Vagina (tissue), 2 donors: ENCODE results near the gene ZBTB7C. TPM values are rescaled to one million over a fixed set of nuclear protein-coding genes. Genes with fewer than 3 reads are reported as not detected.

ENCODE experiments used
- DNase-seq, 2 donors: peaks; one replicate each; pipeline ENCODE4 v3.0.0-alpha.2; 2017; ENCODE audit errors: extremely low spot score in 2 of 2
- H3K27ac ChIP-seq: fragments of 200-600 bp; sonication (generic); one replicate; pipeline ENCODE4 v1.5.1; 2019
- H3K27me3 ChIP-seq: fragments of 200-600 bp; sonication (generic); one replicate; pipeline ENCODE4 v1.5.1; 2019
- H3K36me3 ChIP-seq, 2 donors: fragments of 200-600 bp; sonication (generic); one replicate each; pipeline ENCODE4 v1.5.1; 2017 to 2019
- H3K4me1 ChIP-seq: fragments of 200-600 bp; sonication (generic); one replicate; pipeline ENCODE4 v1.5.1; 2019
- H3K4me3 ChIP-seq, 2 donors: fragments of 200-600 bp; sonication (generic); 1 replicate in 1 of 2; 2 replicates in 1 of 2; pipeline ENCODE4 v1.5.1; 2016 to 2019
- H3K9me3 ChIP-seq: fragments of 200-600 bp; sonication (generic); one replicate; pipeline ENCODE4 v1.5.1; 2019
- POLR2A ChIP-seq, 2 donors: fragments of 450-650 bp; IDR thresholded peaks; one replicate each; pipeline ENCODE4 v1.6.1; 2017; ENCODE audit warnings: antibody characterized with exemption in 2 of 2, mild to moderate bottlenecking in 2 of 2, moderate library complexity in 2 of 2
- POLR2AphosphoS5 ChIP-seq, 2 donors: sonication (generic); formaldehyde crosslinking; IDR thresholded peaks; one replicate each; pipeline ENCODE4 v1.9.0; 2017; ENCODE audit warnings: antibody characterized with exemption in 2 of 2, mild to moderate bottlenecking in 2 of 2, low read depth in 1 of 2; ENCODE audit not compliant: insufficient read depth in 1 of 2
- intact Hi-C: fragments of 100-400 bp; cut with DNase I; formaldehyde crosslinking; loops from one replicate; pipeline ENCODE4 v1.15.1; 2023
- total RNA-seq: library from RNA; depleted of rRNA; stranded (reverse); fragments of >200 nt; gene quantifications from one replicate; pipeline ENCODE4 v1.2.3, GENCODE V29; 2016
- TF ChIP-seq, protein P1 (sequence below), 3 experiments: fragments of 450-650 bp in 2 of 3; fragments of 200-600 bp in 1 of 3; sonication (generic) in 1 of 3; IDR thresholded peaks; one replicate each; pipeline ENCODE4 v1.5.1; 2017 to 2019; ENCODE audit warnings: antibody characterized with exemption in 3 of 3, mild to moderate bottlenecking in 2 of 3, moderate library complexity in 2 of 3

Gene ZBTB7C
- total RNA-seq, 1 donor from 2014 or later = 40.5 TPM

DNA sequence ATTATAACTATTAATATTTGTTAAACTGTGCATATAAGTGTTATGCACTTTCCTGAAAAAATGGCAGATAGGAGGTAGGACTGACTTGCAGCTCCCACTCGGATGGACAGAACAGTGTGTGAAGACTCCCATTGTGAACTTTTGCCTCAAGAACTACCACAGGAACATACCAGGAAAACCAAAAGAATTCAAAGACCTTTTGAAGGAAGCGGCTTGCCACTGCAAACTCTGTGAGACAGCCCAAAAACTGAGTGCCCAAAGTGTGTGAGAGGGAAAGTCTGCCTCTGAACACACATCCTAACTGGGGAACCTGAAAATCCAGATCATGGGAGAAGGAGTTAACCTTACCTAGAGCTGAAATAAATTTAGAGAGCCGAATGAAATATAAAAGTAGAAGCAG, 171.0 kb downstream of the ZBTB7C start:
- TF ChIP-seq, protein P1, sequence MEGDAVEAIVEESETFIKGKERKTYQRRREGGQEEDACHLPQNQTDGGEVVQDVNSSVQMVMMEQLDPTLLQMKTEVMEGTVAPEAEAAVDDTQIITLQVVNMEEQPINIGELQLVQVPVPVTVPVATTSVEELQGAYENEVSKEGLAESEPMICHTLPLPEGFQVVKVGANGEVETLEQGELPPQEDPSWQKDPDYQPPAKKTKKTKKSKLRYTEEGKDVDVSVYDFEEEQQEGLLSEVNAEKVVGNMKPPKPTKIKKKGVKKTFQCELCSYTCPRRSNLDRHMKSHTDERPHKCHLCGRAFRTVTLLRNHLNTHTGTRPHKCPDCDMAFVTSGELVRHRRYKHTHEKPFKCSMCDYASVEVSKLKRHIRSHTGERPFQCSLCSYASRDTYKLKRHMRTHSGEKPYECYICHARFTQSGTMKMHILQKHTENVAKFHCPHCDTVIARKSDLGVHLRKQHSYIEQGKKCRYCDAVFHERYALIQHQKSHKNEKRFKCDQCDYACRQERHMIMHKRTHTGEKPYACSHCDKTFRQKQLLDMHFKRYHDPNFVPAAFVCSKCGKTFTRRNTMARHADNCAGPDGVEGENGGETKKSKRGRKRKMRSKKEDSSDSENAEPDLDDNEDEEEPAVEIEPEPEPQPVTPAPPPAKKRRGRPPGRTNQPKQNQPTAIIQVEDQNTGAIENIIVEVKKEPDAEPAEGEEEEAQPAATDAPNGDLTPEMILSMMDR (IDR thresholded peaks at IDR 0.05) = no peak
- no peak for TF ChIP-seq POLR2AphosphoS5 (IDR thresholded peaks at IDR 0.05; ENCODE audit: insufficient read depth in 1 of 2, low read depth in 1 of 2)
- TF ChIP-seq POLR2A (IDR thresholded peaks at IDR 0.05) = no peak
- intact Hi-C loops = no loop called here
- DNase-seq = no peak
- Histone ChIP-seq H3K4me1 (no peaks in the 10 kb centered on the region), H3K27me3 (no peaks in the 10 kb centered on the region), H3K27ac (no peak overlapping the region), H3K4me3 (no peak overlapping the region), H3K36me3 (no peaks in the 10 kb centered on the region), H3K9me3 (peaks cover 4% of the 10 kb centered on the region)

DNA sequence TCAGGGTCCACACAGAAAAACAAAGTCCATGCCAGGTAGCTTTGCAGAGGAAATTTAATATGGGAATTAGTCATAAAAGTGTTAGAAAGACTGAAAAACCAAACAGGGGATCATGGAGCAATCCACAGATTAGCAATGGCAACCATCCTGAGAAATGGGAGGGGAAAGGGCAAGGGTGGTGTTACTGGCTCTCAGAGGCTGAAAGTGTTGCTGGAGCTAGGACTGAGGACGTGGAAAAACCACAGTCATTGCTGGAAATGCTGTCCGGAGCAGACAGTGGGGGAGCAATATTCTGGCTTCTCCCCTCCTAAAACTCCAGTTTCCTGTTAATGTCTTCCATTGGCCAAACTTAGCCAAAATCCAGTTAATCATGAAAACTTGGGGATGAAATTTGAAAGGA, 172.4 kb downstream of the ZBTB7C start:
- intact Hi-C loops = no loop called here
- no peak for DNase-seq
- Histone ChIP-seq H3K9me3 (peaks cover 4% of the 10 kb centered on the region), H3K4me3 (no peak overlapping the region), H3K36me3 (no peaks in the 10 kb centered on the region), H3K27me3 (no peaks in the 10 kb centered on the region), H3K27ac (no peak overlapping the region), H3K4me1 (no peaks in the 10 kb centered on the region)
- no peak for TF ChIP-seq POLR2A (IDR thresholded peaks at IDR 0.05)
- TF ChIP-seq, protein P1 (IDR thresholded peaks at IDR 0.05) = no peak
- no peak for TF ChIP-seq POLR2AphosphoS5 (IDR thresholded peaks at IDR 0.05; ENCODE audit: insufficient read depth in 1 of 2, low read depth in 1 of 2)

DNA sequence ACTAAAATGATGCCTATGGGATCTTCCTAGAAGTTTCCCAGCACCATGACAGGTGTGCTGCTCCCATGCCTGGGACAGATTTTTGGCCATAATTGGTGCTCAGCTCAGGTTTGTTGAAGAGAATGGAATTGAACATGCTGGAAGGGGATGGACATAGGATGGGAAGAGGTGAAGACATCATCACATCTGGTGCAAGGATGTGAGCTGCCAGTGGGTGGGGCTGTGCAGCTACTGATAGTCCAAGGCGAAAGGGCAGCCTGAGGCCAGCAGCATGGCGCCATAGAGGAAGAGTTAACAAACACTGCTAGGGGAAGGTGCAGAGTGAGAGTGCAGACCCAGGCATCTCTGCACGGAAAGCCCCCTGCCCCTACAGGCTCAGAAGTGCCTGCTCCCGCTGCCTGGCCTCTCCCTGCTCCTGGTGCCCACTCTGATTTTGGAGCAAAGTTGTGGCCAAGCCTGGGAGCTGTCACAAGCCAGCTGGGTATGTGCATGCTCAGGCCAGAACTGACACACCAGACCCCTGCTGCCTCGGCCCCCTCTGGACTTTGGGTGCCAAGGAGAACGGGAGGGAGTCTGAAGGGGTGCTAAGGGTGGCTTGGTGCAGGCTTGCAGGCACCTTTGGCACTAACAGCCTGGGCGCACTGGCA, 178.6 kb downstream of the ZBTB7C start:
- no peak overlapping the region for H3K4me3 ChIP-seq
- TF ChIP-seq POLR2A (IDR thresholded peaks at IDR 0.05) (no peak), POLR2AphosphoS5 (IDR thresholded peaks at IDR 0.05; ENCODE audit: insufficient read depth in 1 of 2, low read depth in 1 of 2) (no peak)
- TF ChIP-seq, protein P1 (IDR thresholded peaks at IDR 0.05) = peak in 1 of 3 experiments; percentile 12
- intact Hi-C loops = no loop called here
- DNase-seq = no peak
- no peaks in the 10 kb centered on the region for H3K27me3 ChIP-seq
- H3K4me1 ChIP-seq = peaks cover 20% of the 10 kb centered on the region
- no peaks in the 10 kb centered on the region for H3K36me3 ChIP-seq
- no peaks in the 10 kb centered on the region for H3K9me3 ChIP-seq
- H3K27ac ChIP-seq = no peak overlapping the region

DNA sequence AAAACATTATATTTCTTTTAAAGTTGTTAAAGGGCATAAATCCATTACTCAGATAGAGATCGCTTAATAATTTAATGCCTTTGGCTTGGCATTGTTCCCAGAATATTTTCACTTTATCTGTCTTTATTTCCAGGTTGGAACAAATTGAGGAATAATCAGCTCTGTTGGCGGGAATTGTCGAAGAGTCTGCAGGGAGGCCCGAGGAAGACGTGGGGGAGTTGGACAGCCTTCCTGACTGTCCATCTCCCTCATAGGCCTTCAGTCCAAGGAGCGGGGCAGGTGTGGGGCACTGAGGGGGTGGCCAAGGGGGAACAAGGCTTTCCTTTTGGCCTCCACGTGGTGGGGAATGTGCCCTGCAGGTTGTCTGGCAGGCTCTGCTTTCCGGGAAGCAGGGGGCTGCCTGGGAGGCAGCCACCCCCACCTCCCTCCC, 179.6 kb downstream of the ZBTB7C start:
- H3K27ac ChIP-seq = no peak overlapping the region
- no peaks in the 10 kb centered on the region for H3K9me3 ChIP-seq
- H3K27me3 ChIP-seq = no peaks in the 10 kb centered on the region
- no peak for DNase-seq
- H3K4me1 ChIP-seq = peaks cover 20% of the 10 kb centered on the region
- H3K4me3 ChIP-seq = no peak overlapping the region
- H3K36me3 ChIP-seq = no peaks in the 10 kb centered on the region
- TF ChIP-seq POLR2A (IDR thresholded peaks at IDR 0.05) = no peak
- TF ChIP-seq, protein P1 (IDR thresholded peaks at IDR 0.05) = no peak
- no peak for TF ChIP-seq POLR2AphosphoS5 (IDR thresholded peaks at IDR 0.05; ENCODE audit: insufficient read depth in 1 of 2, low read depth in 1 of 2)
- intact Hi-C loops = no loop called here

DNA sequence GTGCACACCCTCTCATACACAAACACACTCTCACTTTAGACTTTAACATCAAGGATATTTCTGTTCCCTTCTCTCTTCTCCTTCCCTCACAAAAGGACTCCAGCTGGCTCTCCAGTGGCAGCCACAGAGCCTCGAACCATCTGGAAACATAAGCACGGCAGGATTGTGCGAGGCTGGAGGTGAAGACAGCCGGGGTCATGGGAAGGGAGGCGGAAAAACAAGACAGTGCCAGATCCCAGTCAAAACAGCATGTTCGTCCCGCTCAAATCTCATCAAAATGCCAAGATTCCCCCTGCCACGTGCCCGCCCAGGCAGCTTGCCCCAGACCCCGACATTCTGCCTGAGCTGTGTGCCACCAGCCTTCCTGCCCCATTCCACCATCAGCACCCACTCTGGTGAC, 180.3 kb downstream of the ZBTB7C start:
- peak overlapping the region; percentile 47 for H3K27ac ChIP-seq
- no peak overlapping the region for H3K4me3 ChIP-seq
- intact Hi-C loops = no loop called here
- H3K27me3 ChIP-seq = no peaks in the 10 kb centered on the region
- H3K4me1 ChIP-seq = peaks cover 20% of the 10 kb centered on the region
- H3K36me3 ChIP-seq = no peaks in the 10 kb centered on the region
- no peak for DNase-seq
- TF ChIP-seq, protein P1 (IDR thresholded peaks at IDR 0.05) = no peak
- TF ChIP-seq POLR2A (IDR thresholded peaks at IDR 0.05) (no peak), POLR2AphosphoS5 (IDR thresholded peaks at IDR 0.05; ENCODE audit: insufficient read depth in 1 of 2, low read depth in 1 of 2) (no peak)
- H3K9me3 ChIP-seq = no peaks in the 10 kb centered on the region
